ENCODE measurements around the gene PHOSPHO1. TPM values are rescaled to one million over a fixed set of nuclear protein-coding genes. Genes with fewer than 3 reads are reported as not detected.

PHOSPHO1 gene
- total and polyA plus RNA-seq, 2 donors (not counting 1 experiment from before 2014, with no cell fraction given), result 0.14 to 0.17 TPM

Other genes starting within 250 kb of the PHOSPHO1 start
- gene IGF2BP1, start 233.4 kb downstream of the PHOSPHO1 start, total RNA-seq, result under 0.01 TPM in 2 replicates
- gene IGF2BP1, start 233.4 kb downstream of the PHOSPHO1 start, polyA plus RNA-seq, result 1.1 and 1.4 TPM in 2 replicates
- under 0.01 TPM in 1 of 2 replicates, not detected in the other for gene B4GALNT2, start 98.0 kb downstream of the PHOSPHO1 start, total RNA-seq
- gene B4GALNT2, start 98.0 kb downstream of the PHOSPHO1 start, polyA plus RNA-seq, result 0.01 and 0.02 TPM in 2 replicates
- gene GNGT2, start 20.2 kb downstream of the PHOSPHO1 start, total RNA-seq, result not detected in 2 replicates
- 3.7 TPM in 1 of 2 replicates, not detected in the other for gene GNGT2, start 20.2 kb downstream of the PHOSPHO1 start, polyA plus RNA-seq
- not detected in 2 replicates for gene ABI3, start 20.1 kb downstream of the PHOSPHO1 start, total RNA-seq
- gene ABI3, start 20.1 kb downstream of the PHOSPHO1 start, polyA plus RNA-seq, result 1.3 TPM in 1 of 2 replicates, not detected in the other
- gene ZNF652, start 131.5 kb upstream of the PHOSPHO1 start, total RNA-seq, result 7.2 and 7.8 TPM in 2 replicates
- 5.3 and 10.2 TPM in 2 replicates for gene ZNF652, start 131.5 kb upstream of the PHOSPHO1 start, polyA plus RNA-seq
- gene PHB1, start 184.1 kb upstream of the PHOSPHO1 start, total RNA-seq, result 99.4 and 99.6 TPM in 2 replicates
- gene PHB1, start 184.1 kb upstream of the PHOSPHO1 start, polyA plus RNA-seq, result 163 and 257 TPM in 2 replicates

Measured in fibroblast of lung (primary cell).